ENCODE measurements around the gene AHI1.

DNA sequence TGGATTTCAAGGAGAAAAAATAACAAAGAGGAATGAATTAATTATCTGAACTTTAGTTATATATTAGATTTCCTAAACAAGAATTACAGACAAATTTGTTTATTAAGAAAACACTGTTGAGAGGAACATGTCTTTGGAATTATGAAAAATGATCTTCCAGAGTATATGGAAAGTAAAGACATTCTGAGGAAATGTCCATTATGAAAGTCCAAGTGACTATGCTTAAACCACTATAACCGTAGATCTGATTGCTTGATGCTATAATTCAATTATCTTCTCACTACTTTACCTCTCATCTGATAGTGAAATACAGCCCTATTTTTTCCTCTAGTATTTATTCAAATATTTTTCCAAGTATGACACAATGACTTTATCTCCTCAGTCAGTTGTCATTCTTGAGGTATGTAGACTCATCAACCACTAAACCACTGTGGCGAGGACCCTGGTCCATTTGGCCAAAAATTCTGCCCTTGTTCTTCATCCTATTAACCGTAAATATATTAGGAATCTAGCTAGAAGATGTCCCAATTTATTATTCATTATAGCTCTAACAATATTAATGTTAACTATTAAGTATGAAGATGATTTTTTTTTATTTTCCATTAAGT lies 37.3 kb upstream of the AHI1 start:
- no peak for TF ChIP-seq EP300 (IDR thresholded peaks at IDR 0.05)
- TF ChIP-seq, protein P1, sequence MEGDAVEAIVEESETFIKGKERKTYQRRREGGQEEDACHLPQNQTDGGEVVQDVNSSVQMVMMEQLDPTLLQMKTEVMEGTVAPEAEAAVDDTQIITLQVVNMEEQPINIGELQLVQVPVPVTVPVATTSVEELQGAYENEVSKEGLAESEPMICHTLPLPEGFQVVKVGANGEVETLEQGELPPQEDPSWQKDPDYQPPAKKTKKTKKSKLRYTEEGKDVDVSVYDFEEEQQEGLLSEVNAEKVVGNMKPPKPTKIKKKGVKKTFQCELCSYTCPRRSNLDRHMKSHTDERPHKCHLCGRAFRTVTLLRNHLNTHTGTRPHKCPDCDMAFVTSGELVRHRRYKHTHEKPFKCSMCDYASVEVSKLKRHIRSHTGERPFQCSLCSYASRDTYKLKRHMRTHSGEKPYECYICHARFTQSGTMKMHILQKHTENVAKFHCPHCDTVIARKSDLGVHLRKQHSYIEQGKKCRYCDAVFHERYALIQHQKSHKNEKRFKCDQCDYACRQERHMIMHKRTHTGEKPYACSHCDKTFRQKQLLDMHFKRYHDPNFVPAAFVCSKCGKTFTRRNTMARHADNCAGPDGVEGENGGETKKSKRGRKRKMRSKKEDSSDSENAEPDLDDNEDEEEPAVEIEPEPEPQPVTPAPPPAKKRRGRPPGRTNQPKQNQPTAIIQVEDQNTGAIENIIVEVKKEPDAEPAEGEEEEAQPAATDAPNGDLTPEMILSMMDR (IDR thresholded peaks at IDR 0.05): no peak
- TF ChIP-seq POLR2A (IDR thresholded peaks at IDR 0.05): no peak

Measured in tibial nerve (tissue), 4 donors.